ENCODE results near the gene ASB8.

DNA sequence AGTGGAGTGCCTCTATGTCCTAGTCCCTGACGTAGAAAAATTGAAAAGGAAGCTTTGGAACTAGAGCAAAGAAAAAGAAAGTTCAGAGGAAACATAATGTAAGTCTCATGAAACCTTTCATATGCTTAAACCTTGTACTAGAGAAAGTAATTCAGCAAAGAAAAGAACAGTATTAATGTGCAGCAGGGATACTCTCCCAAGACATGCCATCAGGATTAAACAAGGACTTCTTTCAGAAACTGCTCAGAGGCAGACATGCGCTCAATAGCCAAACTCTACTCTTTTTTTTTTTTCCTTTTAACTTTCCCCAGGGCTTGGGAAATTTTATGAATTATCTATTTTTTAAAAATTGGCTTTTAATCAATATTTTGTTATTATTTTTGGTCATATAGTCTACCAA, 7.1 kb upstream of the ASB8 start:
- TF ChIP-seq, protein P1, sequence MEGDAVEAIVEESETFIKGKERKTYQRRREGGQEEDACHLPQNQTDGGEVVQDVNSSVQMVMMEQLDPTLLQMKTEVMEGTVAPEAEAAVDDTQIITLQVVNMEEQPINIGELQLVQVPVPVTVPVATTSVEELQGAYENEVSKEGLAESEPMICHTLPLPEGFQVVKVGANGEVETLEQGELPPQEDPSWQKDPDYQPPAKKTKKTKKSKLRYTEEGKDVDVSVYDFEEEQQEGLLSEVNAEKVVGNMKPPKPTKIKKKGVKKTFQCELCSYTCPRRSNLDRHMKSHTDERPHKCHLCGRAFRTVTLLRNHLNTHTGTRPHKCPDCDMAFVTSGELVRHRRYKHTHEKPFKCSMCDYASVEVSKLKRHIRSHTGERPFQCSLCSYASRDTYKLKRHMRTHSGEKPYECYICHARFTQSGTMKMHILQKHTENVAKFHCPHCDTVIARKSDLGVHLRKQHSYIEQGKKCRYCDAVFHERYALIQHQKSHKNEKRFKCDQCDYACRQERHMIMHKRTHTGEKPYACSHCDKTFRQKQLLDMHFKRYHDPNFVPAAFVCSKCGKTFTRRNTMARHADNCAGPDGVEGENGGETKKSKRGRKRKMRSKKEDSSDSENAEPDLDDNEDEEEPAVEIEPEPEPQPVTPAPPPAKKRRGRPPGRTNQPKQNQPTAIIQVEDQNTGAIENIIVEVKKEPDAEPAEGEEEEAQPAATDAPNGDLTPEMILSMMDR (IDR thresholded peaks at IDR 0.05): no peak
- no peak for TF ChIP-seq POLR2A (IDR thresholded peaks at IDR 0.05)

Measured in right lobe of liver (tissue), 4 donors.